ENCODE measurements around the gene DYNLRB2.

DNA sequence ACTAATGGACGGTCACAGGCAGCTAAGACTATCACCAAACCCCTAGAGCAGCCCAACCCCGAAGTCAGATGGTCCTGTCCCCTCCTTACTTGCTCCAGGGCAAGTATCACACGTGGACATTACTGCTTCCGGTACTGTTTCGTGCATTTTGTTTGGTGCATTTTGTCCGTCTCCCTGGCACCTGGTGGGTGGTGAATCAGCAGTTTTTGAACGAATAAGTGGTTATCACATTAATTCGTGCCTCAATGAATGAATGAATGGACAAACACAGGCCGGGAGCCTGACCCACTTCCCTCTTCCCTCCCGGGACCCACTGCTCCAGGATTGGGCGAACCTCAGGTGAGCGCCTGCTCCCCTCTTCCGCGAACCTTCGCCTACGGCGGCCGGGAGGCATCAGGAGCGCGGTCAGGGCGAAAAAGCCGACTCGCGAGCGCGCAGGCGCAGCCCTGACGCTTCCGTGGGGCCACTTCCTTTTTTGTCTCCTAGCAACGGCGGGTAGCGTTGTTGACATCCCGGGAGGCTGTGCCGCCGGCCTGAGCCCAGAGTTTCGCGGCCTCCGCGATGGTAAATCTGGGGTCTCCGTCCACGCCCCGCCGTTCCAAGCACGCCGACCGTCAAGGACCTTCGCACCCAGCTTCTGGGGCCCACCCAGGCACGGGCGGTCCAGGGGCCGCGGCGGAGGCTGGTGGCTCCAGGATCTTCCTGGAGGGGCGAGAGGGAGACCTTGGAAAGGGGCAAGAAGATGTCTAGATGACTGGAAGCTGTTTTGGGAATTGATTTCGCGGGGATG, at the start of gene DYNLRB2:
- no peak for TF ChIP-seq POLR2A (IDR thresholded peaks at IDR 0.05)
- TF ChIP-seq, protein P1, sequence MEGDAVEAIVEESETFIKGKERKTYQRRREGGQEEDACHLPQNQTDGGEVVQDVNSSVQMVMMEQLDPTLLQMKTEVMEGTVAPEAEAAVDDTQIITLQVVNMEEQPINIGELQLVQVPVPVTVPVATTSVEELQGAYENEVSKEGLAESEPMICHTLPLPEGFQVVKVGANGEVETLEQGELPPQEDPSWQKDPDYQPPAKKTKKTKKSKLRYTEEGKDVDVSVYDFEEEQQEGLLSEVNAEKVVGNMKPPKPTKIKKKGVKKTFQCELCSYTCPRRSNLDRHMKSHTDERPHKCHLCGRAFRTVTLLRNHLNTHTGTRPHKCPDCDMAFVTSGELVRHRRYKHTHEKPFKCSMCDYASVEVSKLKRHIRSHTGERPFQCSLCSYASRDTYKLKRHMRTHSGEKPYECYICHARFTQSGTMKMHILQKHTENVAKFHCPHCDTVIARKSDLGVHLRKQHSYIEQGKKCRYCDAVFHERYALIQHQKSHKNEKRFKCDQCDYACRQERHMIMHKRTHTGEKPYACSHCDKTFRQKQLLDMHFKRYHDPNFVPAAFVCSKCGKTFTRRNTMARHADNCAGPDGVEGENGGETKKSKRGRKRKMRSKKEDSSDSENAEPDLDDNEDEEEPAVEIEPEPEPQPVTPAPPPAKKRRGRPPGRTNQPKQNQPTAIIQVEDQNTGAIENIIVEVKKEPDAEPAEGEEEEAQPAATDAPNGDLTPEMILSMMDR (IDR thresholded peaks at IDR 0.05), result no peak

Data from lower leg skin (tissue), 3 donors.